Testis (tissue), 2 donors: ENCODE data around the gene MACROD2.

Experiments used
- POLR2A ChIP-seq: fragments of 450-650 bp; IDR thresholded peaks from one replicate; pipeline ENCODE4 v1.6.1; 2017; ENCODE audit warnings: antibody characterized with exemption, mild to moderate bottlenecking, moderate library complexity
- TF ChIP-seq, protein P1 (sequence below), 3 experiments: fragments of 450-650 bp in 2 of 3; fragments of 200-600 bp in 1 of 3; sonication (generic) in 1 of 3; IDR thresholded peaks; one replicate each; pipeline ENCODE4 v1.5.1; 2016 to 2019; ENCODE audit warnings: antibody characterized with exemption in 3 of 3, mild to moderate bottlenecking in 2 of 3, moderate library complexity in 1 of 3

DNA sequence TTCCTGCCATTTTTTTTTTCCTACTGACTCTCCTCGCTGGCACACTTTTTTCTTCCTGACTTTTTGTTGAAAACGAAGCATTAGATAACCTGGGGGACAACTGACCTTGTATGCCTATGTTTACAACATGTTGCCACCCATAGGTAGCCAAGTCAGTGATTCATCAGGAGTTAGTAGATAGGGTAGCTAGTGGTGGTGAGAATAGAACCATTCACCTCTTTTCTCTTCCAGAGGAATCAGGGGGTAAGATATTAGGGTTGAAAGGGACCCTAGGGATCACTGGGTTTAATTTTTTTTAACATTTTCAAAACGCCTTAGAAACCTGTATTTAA, 770.0 kb downstream of the MACROD2 start:
- TF ChIP-seq, protein P1, sequence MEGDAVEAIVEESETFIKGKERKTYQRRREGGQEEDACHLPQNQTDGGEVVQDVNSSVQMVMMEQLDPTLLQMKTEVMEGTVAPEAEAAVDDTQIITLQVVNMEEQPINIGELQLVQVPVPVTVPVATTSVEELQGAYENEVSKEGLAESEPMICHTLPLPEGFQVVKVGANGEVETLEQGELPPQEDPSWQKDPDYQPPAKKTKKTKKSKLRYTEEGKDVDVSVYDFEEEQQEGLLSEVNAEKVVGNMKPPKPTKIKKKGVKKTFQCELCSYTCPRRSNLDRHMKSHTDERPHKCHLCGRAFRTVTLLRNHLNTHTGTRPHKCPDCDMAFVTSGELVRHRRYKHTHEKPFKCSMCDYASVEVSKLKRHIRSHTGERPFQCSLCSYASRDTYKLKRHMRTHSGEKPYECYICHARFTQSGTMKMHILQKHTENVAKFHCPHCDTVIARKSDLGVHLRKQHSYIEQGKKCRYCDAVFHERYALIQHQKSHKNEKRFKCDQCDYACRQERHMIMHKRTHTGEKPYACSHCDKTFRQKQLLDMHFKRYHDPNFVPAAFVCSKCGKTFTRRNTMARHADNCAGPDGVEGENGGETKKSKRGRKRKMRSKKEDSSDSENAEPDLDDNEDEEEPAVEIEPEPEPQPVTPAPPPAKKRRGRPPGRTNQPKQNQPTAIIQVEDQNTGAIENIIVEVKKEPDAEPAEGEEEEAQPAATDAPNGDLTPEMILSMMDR (IDR thresholded peaks at IDR 0.05), result no peak
- TF ChIP-seq POLR2A, result no peak
